BLaER1 treated with 17β-estradiol and CSF1 and Interleukin-3, amounts not matched to agents 10 nM and 100 nM (cell line): Measurements from ENCODE around the gene TMEM179.

Source experiments
- H3K27ac ChIP-seq, 11 experiments: shearing (Covaris generic); formaldehyde crosslinking; 2 replicates each; pipeline ENCODE4 v1.8.1; 2022
- H3K27me3 ChIP-seq, 11 experiments: shearing (Covaris generic); formaldehyde crosslinking; 2 replicates each; pipeline ENCODE4 v1.8.1; 2022
- H3K36me3 ChIP-seq, 11 experiments: shearing (Covaris generic); formaldehyde crosslinking; 2 replicates each; pipeline ENCODE4 v1.8.1; 2022
- H3K4me1 ChIP-seq, 10 experiments: shearing (Covaris generic); formaldehyde crosslinking; 2 replicates each; pipeline ENCODE4 v1.8.1; 2022
- H3K4me2 ChIP-seq, 11 experiments: shearing (Covaris generic); formaldehyde crosslinking; 2 replicates each; pipeline ENCODE4 v1.8.1; 2022
- H3K4me3 ChIP-seq, 10 experiments: shearing (Covaris generic); formaldehyde crosslinking; 2 replicates each; pipeline ENCODE4 v1.8.1; 2022
- H3K9ac ChIP-seq, 11 experiments: shearing (Covaris generic); formaldehyde crosslinking; 2 replicates each; pipeline ENCODE4 v1.8.1; 2022
- H3K9me3 ChIP-seq, 11 experiments: shearing (Covaris generic); formaldehyde crosslinking; replicated peaks in 1 of 11; 2 replicates each; pipeline ENCODE4 v1.8.1; 2022
- H4K20me1 ChIP-seq, 11 experiments: shearing (Covaris generic); formaldehyde crosslinking; 2 replicates each; pipeline ENCODE4 v1.8.1; 2022
- Cebpa-rat ChIP-seq, 11 experiments: shearing (Covaris generic); IDR thresholded peaks; 2 replicates each; pipeline ENCODE4 v1.8.1; 2022

Gene TMEM179

DNA sequence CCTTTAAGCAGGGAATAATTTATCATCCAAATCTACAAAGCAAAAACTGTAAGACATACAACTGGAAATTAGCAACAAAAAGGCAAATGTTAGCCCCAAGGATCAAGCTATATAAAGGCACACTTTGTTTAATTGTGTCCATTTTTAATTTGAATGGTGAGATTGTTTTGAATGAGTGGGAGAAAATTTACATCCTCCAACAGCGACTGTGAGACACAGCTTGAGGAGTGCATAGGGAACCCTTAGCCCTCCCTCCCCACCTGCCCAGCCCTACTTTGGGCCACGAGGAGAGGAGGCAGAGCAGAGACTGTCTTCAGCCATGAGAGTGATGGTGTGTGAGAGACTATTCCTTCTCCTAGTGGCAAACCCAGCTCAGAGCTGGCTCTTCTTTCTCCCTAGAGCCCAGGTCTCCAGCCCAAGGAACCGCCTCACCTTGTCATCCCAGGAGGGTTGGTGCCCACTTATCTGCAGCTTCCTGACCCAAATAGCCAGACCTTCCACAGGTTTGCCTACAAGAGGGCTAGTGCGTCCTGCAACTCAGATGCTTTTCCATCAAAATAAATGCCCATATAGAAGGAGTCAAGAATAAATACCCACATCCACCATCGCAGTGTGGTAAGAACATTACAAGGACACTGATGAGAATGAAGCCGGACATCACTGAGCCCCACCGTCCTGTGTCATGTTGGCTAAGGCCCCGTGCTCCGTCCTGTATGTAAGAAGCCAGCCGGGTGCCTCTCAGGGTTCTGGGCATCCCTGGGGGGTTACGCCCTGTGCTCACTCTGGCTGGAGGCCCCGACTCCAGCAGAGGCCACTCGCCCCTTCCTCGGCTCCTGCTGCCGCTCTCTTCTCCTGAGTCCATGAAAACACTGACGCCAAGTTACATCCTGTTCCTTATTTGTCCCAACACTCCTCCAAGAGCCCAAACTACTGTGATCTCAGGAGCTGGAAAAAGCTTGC is 61.4 kb downstream of the TMEM179 start:
- H3K9ac ChIP-seq: no peak overlapping the region
- H3K27me3 ChIP-seq: no peaks in the 10 kb centered on the region
- H3K4me3 ChIP-seq: no peak overlapping the region
- no peaks in the 10 kb centered on the region for H4K20me1 ChIP-seq
- H3K4me1 ChIP-seq: peaks cover 5 to 7% (median 5%) of the 10 kb centered on the region in 10 experiments
- no peaks in the 10 kb centered on the region for H3K36me3 ChIP-seq
- no peak overlapping the region for H3K27ac ChIP-seq
- H3K4me2 ChIP-seq: no peak overlapping the region
- no peak for TF ChIP-seq Cebpa-rat (IDR thresholded peaks at IDR 0.05)
- H3K9me3 ChIP-seq: no peaks in the 10 kb centered on the region

DNA sequence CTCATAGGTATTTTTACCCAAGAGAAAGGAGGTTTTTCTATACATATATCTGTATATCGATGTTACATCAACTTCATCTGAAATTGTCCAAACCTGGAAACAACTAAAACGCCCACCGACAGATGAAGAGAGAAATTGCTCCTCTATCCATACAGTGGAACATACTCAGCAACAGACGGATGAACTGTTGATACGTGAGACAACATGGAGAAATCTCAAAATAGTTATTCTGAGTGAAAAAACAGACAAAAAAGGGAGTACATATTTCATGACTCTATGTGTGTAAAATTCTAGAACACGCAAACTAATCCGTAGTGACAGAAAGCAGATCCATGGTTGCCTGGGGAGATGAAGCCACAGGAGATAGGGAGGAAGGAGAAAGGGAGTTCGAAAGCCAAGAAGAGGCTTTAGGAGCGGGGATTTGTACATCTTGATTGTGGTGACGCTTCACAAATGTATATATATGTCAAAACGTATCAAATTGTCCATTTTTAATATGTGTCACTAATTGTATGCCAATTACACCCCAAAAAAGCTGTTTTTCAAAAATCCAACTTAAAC is 62.6 kb downstream of the TMEM179 start:
- H3K4me3 ChIP-seq: no peak overlapping the region
- H4K20me1 ChIP-seq: no peaks in the 10 kb centered on the region
- no peak overlapping the region for H3K9ac ChIP-seq
- H3K36me3 ChIP-seq: no peaks in the 10 kb centered on the region
- H3K4me2 ChIP-seq: no peak overlapping the region
- peaks cover 15 to 18% (median 17%) of the 10 kb centered on the region in 10 experiments for H3K4me1 ChIP-seq
- H3K9me3 ChIP-seq: no peaks in the 10 kb centered on the region
- no peaks in the 10 kb centered on the region for H3K27me3 ChIP-seq
- H3K27ac ChIP-seq: no peak overlapping the region
- no peak for TF ChIP-seq Cebpa-rat (IDR thresholded peaks at IDR 0.05)
